ENCODE data around the gene MCCC2. TPM values are rescaled to one million over a fixed set of nuclear protein-coding genes. Genes with fewer than 3 reads are reported as not detected.

Gene MCCC2
- total and polyA plus RNA-seq, 2 experiments from 2014 or later: 18.6 to 34.2 TPM

DNA sequence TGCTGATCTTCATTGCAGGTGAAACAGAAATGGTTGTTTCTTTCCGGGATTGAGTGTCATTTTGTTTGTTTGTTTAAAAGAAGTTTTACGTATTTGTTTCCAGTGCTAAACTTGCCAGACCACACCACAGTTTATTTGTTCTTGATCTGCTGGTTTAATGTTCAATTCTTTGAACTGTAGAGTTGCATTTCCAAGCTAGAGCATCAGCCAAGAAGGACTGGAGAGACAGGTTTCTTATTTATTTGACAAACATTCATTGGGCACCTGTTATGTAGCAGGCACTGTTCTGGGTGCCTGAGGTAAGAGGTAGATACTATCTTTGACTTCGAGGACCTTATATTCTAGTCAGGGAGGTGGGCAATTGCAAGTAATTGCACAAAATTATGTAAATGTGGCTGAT is 45.0 kb downstream of the MCCC2 start:
- no peaks in the 10 kb centered on the region for H3K79me2 ChIP-seq
- H3K9me2 ChIP-seq (replicated peaks; ENCODE audit: insufficient read depth): no peaks in the 10 kb centered on the region
- no peak overlapping the region for H2AFZ ChIP-seq
- H4K20me1 ChIP-seq (ENCODE audit: insufficient read depth, poor library complexity, severe bottlenecking): no peaks in the 10 kb centered on the region
- no peak overlapping the region for H3K27ac ChIP-seq
- 51% methylated on average over 3 of the region's 3 CpGs for WGBS (ENCODE audit: low lambda C conversion rate, missing lambda C conversion rate)
- H3K9me3 ChIP-seq (ENCODE audit: low read depth): no peaks in the 10 kb centered on the region
- H3K27me3 ChIP-seq: no peaks in the 10 kb centered on the region
- DNase-seq (ENCODE audit: low spot score): no peak
- H3K36me3 ChIP-seq (replicated peaks; ENCODE audit: insufficient read depth, low read depth): no peaks in the 10 kb centered on the region
- no peak overlapping the region for H3K4me3 ChIP-seq
- TF ChIP-seq EZH2phosphoT487 (IDR thresholded peaks at IDR 0.05; ENCODE audit: low read depth, severe bottlenecking, unreplicated experiment) (no peak), EZH2 (IDR thresholded peaks at IDR 0.05; ENCODE audit: borderline replicate concordance) (no peak)
- TF ChIP-seq, protein P1, sequence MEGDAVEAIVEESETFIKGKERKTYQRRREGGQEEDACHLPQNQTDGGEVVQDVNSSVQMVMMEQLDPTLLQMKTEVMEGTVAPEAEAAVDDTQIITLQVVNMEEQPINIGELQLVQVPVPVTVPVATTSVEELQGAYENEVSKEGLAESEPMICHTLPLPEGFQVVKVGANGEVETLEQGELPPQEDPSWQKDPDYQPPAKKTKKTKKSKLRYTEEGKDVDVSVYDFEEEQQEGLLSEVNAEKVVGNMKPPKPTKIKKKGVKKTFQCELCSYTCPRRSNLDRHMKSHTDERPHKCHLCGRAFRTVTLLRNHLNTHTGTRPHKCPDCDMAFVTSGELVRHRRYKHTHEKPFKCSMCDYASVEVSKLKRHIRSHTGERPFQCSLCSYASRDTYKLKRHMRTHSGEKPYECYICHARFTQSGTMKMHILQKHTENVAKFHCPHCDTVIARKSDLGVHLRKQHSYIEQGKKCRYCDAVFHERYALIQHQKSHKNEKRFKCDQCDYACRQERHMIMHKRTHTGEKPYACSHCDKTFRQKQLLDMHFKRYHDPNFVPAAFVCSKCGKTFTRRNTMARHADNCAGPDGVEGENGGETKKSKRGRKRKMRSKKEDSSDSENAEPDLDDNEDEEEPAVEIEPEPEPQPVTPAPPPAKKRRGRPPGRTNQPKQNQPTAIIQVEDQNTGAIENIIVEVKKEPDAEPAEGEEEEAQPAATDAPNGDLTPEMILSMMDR (IDR thresholded peaks at IDR 0.05; ENCODE audit: poor library complexity): no peak
- no peak overlapping the region for H3K4me2 ChIP-seq
- H3K4me1 ChIP-seq (ENCODE audit: insufficient read depth): no peaks in the 10 kb centered on the region

DNA sequence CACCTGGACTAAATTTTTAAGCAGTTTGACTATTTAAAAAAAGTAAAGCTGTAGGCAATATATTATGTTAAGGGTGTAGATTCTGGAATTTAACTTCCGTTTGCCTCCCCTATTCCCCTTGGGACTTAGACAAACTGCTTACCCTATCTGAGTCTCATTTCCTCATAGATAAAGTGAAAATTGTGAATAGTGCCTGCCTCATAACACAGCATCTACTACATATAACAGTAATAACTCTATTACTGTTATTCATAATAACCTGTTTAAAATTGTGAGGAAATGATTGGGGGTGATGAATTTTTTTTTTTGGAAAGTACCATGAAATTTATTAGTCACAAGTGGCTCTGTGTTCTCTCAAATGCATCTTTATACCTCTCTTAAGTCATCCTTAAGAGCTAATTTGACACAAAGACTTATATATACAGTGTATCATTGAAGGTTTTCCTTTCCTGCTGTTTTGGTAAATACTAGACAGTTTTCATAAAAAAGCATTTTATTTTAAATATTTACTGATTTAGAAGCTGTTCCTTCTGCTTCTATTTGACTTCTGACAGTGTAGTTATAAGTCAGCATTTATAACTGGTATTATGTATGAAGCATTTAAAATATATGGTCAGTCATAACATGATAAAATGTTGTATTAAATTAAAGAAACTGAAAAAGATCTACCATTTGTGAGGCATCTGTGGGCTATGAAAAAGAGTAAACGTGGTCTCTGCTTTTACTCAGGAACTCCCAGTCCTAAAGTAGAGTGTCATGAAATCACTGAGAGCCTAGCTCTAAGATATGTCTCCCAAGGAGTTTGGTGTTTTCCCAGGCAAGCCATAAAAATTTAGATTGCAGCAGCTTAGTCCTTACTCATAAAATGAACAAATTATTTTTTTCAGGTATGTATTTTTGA is 46.4 kb downstream of the MCCC2 start:
- no peak for TF ChIP-seq EZH2 (IDR thresholded peaks at IDR 0.05; ENCODE audit: borderline replicate concordance)
- no peak for TF ChIP-seq EZH2phosphoT487 (IDR thresholded peaks at IDR 0.05; ENCODE audit: low read depth, severe bottlenecking, unreplicated experiment)
- TF ChIP-seq, protein P1 (IDR thresholded peaks at IDR 0.05; ENCODE audit: poor library complexity): no peak
- H3K4me3 ChIP-seq: no peak overlapping the region
- H3K9me2 ChIP-seq (replicated peaks; ENCODE audit: insufficient read depth): no peaks in the 10 kb centered on the region
- no peaks in the 10 kb centered on the region for H3K4me1 ChIP-seq (ENCODE audit: insufficient read depth)
- no peaks in the 10 kb centered on the region for H3K79me2 ChIP-seq
- H3K9me3 ChIP-seq (ENCODE audit: low read depth): no peaks in the 10 kb centered on the region
- H3K27me3 ChIP-seq: no peaks in the 10 kb centered on the region
- no peak overlapping the region for H3K4me2 ChIP-seq
- H3K36me3 ChIP-seq (replicated peaks; ENCODE audit: insufficient read depth, low read depth): no peaks in the 10 kb centered on the region
- DNase-seq (ENCODE audit: low spot score): no peak
- no peak overlapping the region for H3K27ac ChIP-seq
- no peak overlapping the region for H2AFZ ChIP-seq
- WGBS (ENCODE audit: low lambda C conversion rate, missing lambda C conversion rate): 71% methylated on average over 2 of the region's 2 CpGs
- no peaks in the 10 kb centered on the region for H4K20me1 ChIP-seq (ENCODE audit: insufficient read depth, poor library complexity, severe bottlenecking)

DNA sequence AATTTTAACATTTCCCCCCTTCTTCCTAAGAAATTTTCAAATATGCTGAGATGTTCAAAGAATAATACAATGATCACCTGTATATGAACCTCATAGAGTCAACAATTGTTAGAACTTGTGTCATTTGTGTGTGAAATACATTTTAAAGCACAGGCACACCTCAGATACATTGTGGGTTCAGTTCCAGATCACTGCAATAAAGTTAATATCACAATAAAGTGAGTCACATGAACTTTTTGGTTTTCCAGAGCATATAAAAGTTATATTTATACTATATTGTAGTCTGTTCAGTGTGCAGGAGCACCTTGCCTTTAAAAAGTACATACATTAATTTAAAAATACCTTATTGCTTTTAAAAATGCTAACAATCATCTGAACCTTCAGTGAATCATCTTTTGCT is 50.0 kb downstream of the MCCC2 start:
- Histone ChIP-seq H3K4me2 (no peak overlapping the region), H3K79me2 (no peaks in the 10 kb centered on the region), H3K36me3 (replicated peaks; ENCODE audit: insufficient read depth, low read depth) (no peaks in the 10 kb centered on the region), H3K27me3 (no peaks in the 10 kb centered on the region), H3K9me3 (ENCODE audit: low read depth) (no peaks in the 10 kb centered on the region), H3K4me1 (ENCODE audit: insufficient read depth) (no peaks in the 10 kb centered on the region), H4K20me1 (ENCODE audit: insufficient read depth, poor library complexity, severe bottlenecking) (no peaks in the 10 kb centered on the region), H3K9me2 (replicated peaks; ENCODE audit: insufficient read depth) (no peaks in the 10 kb centered on the region), H3K4me3 (no peak overlapping the region), H3K27ac (no peak overlapping the region), H2AFZ (no peak overlapping the region)
- TF ChIP-seq EZH2phosphoT487 (IDR thresholded peaks at IDR 0.05; ENCODE audit: low read depth, severe bottlenecking, unreplicated experiment) (no peak), EZH2 (IDR thresholded peaks at IDR 0.05; ENCODE audit: borderline replicate concordance) (no peak)
- TF ChIP-seq, protein P1 (IDR thresholded peaks at IDR 0.05; ENCODE audit: poor library complexity): no peak
- no peak for DNase-seq (ENCODE audit: low spot score)

Measured in hepatocyte (in vitro differentiated cells).